NCI-H82 treated with DMSO at 0.1 percent for 48 hours (cell line): ENCODE data around the gene TMEM106C.

Experiments
- DNase-seq: peaks from one replicate; lab custom pipeline; 2025; ENCODE audit not compliant: unreplicated experiment; lab: John Stamatoyannopoulos, UW

TMEM106C gene

DNA sequence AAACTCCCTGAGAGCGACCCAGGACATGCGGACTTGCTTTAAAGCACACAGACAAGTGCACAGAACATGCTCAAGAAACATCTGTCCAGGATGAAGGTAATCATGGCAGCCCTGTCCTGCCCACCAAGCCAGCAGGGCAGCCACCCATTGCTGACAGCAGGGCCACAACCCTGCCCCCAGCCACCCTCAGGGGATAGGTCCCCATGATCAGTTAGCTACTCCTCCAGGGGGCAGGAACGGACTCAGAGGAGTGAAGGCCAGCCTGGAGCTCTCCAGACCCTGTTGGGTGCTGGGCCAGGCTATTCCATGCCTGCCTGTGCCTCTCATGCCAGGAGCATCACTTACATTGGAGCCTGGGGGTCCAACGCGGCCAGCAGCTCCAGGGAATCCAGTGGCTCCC, 15.8 kb downstream of the TMEM106C start:
- no peak for DNase-seq

DNA sequence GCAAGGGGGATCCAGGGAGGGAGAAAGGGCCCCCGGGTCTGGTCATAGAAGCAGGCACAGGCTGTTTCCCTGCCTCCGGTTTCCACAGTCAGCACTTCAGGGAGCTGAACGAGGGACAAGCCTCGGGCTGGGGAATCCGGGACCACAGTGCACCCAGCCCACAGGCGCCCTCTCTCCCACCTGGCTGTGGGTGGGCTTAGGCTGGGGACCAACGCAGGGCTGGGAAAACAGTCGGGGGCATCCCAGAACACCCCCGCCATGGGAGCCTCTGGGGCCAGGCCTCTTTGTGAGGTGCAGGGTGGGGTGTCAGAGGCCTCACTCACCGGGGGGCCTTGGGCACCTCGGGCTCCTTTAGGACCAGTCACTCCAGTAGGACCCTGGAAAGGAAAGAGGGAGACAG, 16.3 kb downstream of the TMEM106C start:
- DNase-seq: no peak

DNA sequence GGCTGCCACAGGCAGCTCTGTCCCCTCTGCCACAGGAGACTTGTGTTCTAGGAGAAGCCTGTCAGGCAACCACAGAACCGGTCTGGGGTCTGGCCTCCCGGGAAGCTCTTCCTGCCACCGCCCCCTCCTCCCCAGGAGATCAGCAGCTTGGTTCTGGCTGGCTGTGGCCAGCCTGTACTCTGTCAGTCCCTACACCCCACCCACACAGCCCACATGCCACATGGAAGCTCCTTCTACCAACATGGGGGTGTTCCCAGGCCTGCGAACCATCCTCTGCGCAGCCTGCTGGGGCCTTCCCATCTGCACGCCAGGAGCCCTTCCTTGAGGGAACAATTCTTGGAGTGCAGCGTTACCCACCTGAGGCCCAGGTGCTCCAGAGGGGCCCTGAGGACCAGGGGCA, 16.8 kb downstream of the TMEM106C start:
- DNase-seq: no peak

DNA sequence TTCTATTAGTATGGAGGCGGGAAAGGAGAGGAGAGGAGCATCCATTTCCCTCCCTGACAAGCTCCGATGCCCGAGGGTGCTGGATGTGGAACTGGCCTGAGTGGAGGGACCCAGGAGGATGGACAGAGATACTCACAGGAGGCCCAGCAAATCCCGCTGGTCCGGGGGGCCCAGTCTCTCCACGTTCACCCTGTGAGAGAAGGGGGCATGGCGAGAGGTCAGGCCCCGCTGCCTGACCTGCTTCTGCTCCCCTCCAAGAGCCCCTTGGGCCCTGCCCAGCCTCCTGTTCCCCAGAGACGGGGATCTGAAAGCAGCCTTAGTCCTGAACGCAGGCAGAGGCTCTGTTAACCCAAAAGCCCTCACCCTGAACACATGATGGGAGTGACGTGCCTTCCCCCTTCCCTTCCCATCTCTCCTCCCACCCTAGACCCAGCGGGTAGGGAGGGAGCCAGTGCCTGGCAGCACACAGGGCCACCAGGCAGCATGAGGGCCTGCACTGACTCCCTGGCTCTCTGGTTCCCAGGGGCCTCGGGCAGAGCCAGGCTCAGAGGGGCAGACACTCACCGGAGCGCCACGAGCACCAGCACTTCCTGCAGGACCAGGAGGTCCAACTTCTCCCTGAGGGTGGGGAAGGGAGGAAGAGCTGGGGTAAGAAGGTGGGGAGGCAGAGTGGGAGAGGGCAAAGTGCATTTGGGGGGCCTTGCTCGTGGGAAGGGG, 17.5 kb downstream of the TMEM106C start:
- no peak for DNase-seq

GRCh38 chr12:47981496-47982260, 18.3 kb downstream of the TMEM106C start:
- no peak for DNase-seq

DNA sequence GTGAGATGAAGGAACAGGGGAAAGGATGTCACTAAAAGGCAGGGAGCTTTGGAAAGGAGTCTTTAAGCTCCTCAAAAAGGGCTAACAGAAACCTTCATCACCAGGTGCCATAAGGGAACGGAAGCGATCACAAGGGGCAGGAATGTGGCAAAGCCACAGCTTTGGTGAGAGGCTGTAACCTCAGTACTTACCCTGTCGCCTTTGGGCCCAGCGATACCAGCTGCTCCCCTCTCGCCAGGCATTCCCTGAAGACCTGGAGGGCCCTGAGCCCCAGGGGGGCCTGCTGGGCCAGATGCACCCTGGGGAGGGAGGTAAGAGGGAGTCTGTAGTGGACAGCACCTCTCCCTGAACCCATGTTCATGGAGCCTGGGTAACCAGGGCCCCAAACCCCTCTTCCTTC, 18.9 kb downstream of the TMEM106C start:
- no peak for DNase-seq

GRCh38 chr12:47982770-47983169, 19.4 kb downstream of the TMEM106C start:
- no peak for DNase-seq

DNA sequence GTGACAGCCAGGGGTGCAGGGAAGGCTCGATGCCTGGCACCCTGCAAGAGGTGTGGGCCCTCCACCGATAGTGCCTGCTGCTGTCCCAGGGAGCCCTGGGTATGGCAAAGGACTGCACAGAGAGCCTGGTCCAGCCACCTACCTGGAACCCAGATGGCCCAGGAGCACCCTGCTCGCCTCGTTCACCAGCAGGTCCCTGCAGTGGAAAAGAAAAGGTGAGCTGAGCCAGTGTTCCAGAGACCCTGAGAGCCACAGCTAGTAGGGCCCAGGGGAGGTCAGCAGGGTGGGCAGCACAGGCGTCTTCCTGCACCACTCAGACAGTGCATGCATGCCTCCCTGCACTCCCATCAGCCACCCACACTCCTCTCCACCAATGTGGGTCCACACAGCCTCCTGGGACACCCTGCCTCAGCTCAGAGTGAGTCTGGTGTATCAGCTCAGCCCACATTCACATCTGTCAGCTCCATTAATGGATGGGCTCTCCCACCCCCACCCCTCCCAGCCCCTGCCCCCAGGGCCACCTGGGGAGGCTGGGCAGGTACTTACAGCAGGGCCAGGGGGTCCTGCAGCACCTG, 20.2 kb downstream of the TMEM106C start:
- no peak for DNase-seq

DNA sequence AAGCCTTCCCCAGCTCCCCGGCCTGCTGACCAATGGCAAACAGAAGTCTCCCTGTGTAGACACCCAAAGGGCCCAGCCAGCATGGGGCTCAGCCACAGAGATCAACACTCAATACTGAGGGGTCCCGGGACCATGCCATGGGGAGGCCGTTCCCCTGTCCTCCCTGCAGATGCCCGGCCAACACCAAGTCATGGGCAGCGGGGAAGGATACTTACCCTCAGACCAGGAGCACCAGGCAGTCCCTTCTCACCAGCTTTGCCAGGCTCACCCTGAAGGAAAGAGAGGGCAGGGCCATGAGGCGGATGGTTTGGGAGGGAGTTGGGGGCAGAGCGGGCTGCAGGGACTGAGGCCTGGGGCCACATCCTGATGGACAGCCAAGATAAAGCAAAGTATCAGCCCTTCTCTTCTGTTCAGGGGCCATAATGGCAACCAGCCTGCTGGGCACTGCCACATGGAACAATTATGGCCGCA, 21.0 kb downstream of the TMEM106C start:
- no peak for DNase-seq

- DNase-seq: no peak
Observed at GRCh38 chr12:47985596-47986290, 22.3 kb downstream of the TMEM106C start.

DNA sequence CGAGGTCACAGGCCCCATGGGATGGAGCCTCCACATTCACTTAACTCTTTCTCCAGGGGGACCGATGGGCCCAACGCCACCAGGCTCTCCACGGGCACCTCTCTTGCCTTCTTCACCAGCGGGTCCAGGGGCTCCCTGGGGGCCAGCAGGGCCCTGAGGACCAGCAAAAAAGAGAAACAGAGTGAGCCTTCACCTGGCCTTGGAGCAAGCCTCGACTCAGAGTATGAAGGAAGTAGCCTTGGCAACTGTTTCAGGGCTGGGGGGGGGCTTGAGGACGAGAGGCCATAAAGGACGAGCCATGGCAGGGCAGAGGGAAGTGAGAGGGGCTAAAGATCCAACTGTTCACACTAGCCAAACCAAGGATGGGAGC, 22.9 kb downstream of the TMEM106C start:
- DNase-seq: no peak

GRCh38 chr12:47986832-47987231, 23.4 kb downstream of the TMEM106C start:
- no peak for DNase-seq

GRCh38 chr12:47987411-47988072, 24.1 kb downstream of the TMEM106C start:
- no peak for DNase-seq

DNA sequence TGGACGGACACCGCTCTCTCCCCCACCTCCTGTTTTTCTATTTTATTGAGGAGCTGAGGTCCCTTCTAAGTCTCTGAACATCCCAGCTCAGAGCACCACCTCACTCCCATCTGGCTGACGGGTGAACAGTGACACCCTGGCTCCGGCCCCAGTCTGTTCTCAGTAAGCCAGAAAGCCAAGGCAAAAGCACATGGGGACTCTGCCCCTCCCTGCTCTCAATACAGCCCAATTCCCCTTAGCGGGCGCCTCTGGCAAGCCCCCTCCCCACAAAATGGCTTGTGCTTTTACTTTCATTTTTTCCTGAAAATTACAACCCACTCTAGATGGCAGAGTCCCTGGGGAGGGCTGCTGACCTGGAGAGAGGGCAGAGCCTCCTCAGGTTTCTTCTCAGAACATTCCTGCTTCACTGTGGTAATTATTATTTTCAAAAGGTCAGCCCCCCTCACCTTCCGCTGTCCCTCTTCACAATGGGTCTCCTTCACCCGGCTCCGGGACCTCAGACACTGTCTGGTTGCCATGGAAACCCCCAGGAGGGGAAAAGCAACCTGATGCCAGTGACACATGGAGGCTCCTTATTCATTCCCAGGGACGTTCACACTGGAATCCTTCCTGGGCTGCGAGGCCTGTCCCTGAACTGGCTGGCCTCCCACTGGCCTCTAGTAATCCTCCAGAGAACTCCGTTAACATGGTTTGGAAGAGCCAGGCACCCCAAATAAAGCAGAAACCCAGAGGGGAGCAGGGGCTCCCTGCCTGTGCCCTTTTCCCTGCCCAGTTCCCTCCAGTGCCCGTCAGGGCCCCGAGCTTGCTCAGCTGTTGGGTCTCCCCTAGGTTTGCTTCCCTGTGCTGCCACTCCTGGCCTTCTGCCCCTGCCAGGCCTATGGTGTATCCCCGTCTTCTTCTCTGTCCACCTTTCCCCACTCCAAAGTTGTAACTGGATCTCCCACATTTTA, 25.0 kb downstream of the TMEM106C start:
- no peak for DNase-seq

DNA sequence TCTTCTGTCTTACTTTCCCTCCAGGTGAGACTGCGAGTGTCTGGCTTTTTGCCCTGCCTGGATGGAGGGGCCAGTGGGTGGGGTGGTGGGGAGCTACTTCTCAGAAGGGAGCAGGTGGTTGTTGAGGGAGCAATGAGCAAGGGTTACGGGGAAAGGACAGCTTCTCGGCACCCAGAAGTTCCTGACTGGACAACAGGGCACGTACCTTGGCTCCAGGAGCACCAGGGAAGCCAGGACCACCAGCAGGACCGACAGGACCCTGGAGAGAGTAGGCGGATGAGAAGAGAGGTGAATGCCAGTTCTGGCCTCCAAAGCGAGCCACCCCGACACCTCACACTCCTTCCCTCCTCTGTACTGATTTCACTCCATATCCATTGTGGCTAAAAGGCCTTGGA, 25.6 kb downstream of the TMEM106C start:
- no peak for DNase-seq

- no peak for DNase-seq
Observed at GRCh38 chr12:47989666-47990065, 26.3 kb downstream of the TMEM106C start.

- no peak for DNase-seq
Observed at GRCh38 chr12:47990351-47991105, 27.1 kb downstream of the TMEM106C start.

- DNase-seq: peak; percentile 51
Observed at GRCh38 chr12:47991106-47992061, 28.0 kb downstream of the TMEM106C start.
